Stimulated activated CD4-positive, alpha-beta T cell treated with anti-CD3 and anti-CD28 coated beads, Interleukin-15, amount 100 ng/mL, for 48 hours (primary cell): ENCODE measurements around the gene UBE2D2.
A peak's percentile ranks its signal among the peaks of the same experiment; 100 is the strongest.

ENCODE experiments used
- DNase-seq, 2 donors: peaks; one replicate each; pipeline ENCODE4 v3.0.0-alpha.2; 2020; ENCODE audit warnings: low read depth in 2 of 2

The UBE2D2 gene

GRCh38 chr5:139648205-139649081, 87.3 kb downstream of the UBE2D2 start, which contains the start of gene CXXC5:
CXXC5 (plus strand) TSS chr5:139648349; CDS start chr5:139680524, 32,175 bp downstream.
- DNase-seq = no peak

- no peak for DNase-seq
Observed at GRCh38 chr5:139649082-139649991, 88.2 kb downstream of the UBE2D2 start.

- DNase-seq = no peak
Observed at GRCh38 chr5:139650031-139650688, 89.0 kb downstream of the UBE2D2 start.

DNA sequence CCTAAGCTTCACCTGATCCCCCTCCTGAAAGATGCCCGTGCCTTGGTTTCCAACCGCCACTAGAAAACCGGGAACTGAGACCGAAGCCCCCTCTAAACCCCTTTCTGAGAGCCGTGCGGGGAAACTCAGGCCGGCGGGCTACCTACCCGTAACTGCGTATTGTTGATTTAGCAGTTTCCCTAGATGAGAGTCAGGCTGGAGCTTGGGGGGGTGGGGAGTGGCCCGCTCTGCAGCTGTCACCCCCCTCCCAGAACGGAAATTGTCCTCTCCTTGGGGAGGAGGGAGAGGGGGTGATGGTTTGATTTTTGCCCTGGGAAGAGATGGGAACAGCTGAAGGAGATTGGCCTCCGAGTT, 89.5 kb downstream of the UBE2D2 start:
- no peak for DNase-seq

DNA sequence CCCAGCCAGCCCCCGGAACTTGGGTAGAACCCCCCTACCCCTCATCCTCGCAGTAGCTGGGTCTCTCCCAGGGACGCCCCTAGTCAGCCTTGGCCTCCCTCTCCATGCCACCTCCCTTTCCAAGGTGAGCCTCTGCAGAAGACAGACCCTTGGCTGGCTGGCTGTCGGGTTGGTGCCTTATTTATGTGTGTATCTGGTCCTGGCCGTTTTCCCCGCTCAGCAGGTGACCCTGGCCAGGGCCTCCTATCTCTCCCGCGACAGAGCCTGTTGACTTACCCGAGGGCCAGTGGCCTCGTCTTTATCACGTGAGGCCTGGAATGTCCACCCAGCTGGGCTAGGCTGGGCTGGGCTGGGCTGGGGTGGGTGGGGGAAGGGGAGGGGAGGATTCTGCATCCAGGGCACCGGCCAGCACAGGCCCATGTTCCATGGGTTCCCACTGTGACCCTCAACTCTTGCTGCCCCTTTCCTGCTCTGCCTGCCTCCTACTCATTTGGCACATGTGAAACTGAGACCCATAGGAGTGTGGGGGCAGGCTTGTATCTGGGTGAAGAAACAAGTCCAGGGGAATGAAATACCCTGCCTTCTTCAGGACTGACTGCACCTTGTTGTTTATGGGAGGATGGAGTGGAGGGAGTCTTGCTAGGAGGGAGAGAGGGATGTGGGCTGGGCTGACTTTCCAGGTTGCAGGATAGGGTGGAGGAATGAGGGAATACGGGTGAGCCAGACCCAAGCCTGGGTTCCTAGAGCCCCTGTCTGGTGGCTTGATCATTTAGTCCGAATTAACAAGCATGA, 90.1 kb downstream of the UBE2D2 start:
- no peak for DNase-seq

DNA sequence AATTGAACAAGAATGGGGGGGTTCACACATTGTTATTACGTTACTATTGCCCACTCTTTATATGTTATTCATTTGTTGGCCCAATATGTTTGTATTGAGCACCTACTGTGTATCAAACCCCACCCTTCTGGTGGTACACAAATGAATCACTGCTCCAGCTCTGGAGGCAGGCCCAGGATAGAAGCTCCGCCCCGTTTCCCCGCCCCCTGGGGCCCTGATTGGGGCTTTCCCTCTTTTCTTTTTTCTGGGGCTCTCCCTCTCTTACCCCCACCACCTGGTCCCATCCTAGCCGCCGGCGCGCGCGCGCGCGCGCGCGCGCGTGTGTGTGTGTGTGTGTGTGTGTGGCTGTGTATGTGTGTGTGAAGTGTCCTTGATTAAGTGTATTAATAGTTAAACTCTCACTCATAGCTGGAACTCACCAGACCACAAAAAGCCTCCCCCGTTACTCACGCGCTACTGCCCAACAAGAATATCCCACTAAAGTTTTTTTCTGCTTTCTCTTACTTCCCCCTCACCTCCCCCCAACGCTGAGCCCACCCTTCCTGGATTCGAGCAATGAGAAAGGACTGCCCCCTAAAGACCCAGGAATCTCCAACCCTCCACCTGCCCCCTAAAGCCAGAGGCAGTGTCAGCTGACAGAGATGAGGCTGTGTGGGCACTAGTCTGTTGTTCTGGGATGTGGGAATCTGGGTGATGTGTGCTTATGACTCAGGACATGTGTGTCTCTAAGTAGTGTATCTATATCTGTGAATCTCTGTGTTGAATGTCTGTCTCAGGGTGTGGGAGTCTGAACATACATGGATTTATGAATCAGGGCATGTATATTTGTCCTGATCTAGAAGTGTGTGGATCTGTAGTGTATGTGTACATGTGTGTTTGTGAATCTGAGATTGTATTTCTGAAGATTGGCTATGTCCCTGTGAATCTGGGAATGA, 91.0 kb downstream of the UBE2D2 start:
- DNase-seq = peak in 1 of 2 donors; percentile 43

DNA sequence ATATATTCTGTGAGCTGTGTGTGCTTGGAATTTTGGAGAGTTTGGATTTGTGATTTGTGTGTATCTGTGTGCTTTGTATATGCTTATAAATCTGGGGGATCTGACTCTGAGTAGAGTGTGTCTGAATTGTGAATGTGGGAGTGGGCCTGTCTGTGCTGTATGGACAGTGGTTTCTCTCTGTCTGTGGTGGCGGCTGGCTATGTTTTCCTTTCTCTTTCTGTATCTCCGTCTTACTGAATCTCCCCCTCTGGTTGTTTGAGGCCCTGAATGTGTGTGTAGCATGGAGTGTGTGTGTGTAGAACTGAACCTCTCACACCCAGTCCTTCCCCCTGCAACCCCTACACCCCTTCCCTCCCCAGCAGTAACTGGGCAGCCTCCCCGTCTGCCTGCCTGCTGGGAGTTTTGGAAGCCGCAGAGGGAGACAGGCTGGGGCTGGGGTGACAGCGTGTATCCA, 91.7 kb downstream of the UBE2D2 start:
- DNase-seq = no peak

DNA sequence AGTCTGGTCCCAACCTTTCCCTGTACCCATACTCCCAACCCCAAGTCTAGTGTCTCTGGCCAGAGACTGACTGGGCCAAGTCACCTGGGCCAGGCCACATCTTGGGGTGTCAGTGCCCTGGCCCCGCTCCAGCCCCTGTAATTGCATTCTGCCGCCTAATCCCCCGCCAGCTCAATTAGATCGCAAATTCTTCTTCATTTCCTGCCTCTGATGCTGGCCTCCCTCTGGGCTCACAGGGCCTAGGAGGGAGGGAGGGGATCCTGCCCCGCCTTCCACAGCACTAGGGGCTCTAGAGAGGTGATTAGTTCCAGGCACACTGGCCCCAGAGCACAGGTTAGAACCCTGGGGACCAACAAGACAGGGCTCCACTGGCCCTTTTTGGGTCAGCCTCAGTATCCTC, 92.5 kb downstream of the UBE2D2 start:
- DNase-seq = no peak

- no peak for DNase-seq
Observed at GRCh38 chr5:139654464-139654863, 93.3 kb downstream of the UBE2D2 start.

DNA sequence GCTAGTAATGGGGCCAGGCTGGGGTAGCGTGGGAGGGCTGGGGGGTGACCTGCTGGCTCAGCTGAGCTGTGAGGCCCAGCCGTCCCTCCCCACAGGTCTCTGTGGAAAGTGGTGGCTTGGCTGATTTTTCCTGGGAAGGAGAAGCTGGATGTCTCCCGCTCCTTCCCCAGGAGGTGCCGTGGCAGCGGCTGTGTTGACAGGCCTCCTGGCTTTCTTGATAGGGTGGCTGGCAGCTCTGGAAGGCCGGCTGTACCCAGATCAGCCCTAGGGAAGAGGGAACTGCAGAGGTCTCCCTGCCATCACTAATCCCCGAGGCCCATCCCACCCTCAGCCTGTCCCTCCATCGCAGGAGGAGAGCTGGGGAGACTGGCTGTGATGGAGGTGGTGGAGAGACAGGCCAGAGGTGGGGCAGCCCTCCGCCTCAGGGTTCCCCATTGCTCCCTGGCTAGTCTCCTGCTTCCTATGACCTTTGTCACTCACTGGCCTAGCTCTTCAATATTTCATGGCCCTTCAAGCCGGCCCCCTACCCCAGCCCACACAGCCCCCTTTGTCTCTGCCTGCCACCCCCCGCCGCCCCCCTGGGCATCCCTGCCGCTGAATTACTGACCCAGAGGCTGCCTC, 93.8 kb downstream of the UBE2D2 start:
- DNase-seq = no peak

GRCh38 chr5:139655727-139656271, 94.7 kb downstream of the UBE2D2 start:
- no peak for DNase-seq

GRCh38 chr5:139657363-139658321, 96.5 kb downstream of the UBE2D2 start:
- no peak for DNase-seq

GRCh38 chr5:139658501-139658927, 97.4 kb downstream of the UBE2D2 start:
- DNase-seq = no peak

GRCh38 chr5:139658928-139659667, 98.0 kb downstream of the UBE2D2 start:
- no peak for DNase-seq

GRCh38 chr5:139659695-139660101, 98.6 kb downstream of the UBE2D2 start:
- DNase-seq = no peak

DNA sequence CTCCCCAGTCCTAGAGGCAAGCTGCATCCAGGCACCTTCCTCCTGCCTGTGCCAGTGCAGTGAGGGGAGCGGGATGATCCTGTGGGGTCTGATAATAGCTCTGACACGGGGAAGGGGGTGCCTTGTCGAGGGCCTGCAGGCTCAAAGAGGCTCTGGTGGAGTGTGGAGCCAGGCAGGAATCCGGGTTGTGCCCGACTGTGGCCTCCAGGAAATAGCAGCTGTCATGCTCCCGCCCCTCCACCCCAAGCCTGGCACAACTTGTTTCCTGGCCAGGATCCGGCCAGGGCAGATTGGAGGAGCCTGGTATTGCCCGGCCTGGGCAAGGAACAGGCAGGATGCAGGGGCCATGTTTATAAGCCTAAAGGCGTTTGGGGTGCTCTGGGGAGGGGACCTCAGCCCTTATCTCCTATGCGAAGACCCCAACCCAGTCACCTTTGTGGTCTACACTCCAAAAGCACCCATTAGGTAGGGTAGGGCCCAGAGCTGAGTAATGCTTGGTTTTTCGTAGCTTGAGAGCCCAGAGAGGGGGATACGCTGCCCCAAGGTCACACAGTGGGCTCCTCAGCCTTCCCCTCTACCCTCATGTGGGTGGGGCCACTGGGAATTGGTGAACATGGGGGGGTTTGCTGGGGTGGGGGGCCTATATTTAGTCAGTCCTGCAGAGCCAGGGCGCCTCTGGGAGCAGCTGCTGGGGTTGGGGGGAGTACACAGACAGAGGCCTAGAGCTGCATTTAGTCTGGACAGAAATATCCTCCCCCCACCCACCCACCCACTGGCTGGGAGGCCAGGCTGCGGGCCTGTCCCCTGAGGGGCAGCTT, 99.2 kb downstream of the UBE2D2 start:
- DNase-seq = no peak
